GM21381 (cell line): ENCODE data around the gene OLR1.

Source experiments
- ATAC-seq: cut with Tn5 transposase; IDR thresholded peaks from one replicate; pipeline ENCODE4 v1.9.1; 2021; ENCODE audit warnings: mild to moderate bottlenecking, moderate library complexity; ENCODE audit not compliant: unreplicated experiment

Gene OLR1

GRCh38 chr12:10154145-10154496 lies 17.8 kb downstream of the OLR1 start:
- no peak for ATAC-seq

- ATAC-seq = no peak
Observed at GRCh38 chr12:10153271-10154144, 18.4 kb downstream of the OLR1 start.

- no peak for ATAC-seq
Observed at GRCh38 chr12:10151621-10152020, 20.3 kb downstream of the OLR1 start.

- peak; percentile 79 for ATAC-seq
Observed at GRCh38 chr12:10147714-10148403, 24.1 kb downstream of the OLR1 start.

- ATAC-seq = no peak
Observed at GRCh38 chr12:10142976-10143589, 28.8 kb downstream of the OLR1 start.

- ATAC-seq = no peak
Observed at GRCh38 chr12:10140001-10140400, 31.9 kb downstream of the OLR1 start.

GRCh38 chr12:10136637-10137205 lies 35.2 kb downstream of the OLR1 start:
- ATAC-seq = no peak

- ATAC-seq = no peak
Observed at GRCh38 chr12:10135126-10135525, 36.8 kb downstream of the OLR1 start.

GRCh38 chr12:10132850-10133370 lies 39.0 kb downstream of the OLR1 start:
- ATAC-seq = no peak

GRCh38 chr12:10131111-10131690 lies 40.7 kb downstream of the OLR1 start:
- no peak for ATAC-seq

GRCh38 chr12:10130042-10130441 lies 41.9 kb downstream of the OLR1 start, which contains the start of gene CLEC7A:
Gene CLEC7A (minus strand): TSS chr12:10130199. CDS start chr12:10130082, 117 bp downstream.
- ATAC-seq = peak; percentile 93

- ATAC-seq = no peak
Observed at GRCh38 chr12:10128687-10129086, 43.2 kb downstream of the OLR1 start.

GRCh38 chr12:10126413-10126812 lies 45.5 kb downstream of the OLR1 start:
- ATAC-seq = no peak

- no peak for ATAC-seq
Observed at GRCh38 chr12:10122689-10123088, 49.2 kb downstream of the OLR1 start.

- ATAC-seq = no peak
Observed at GRCh38 chr12:10121278-10121677, 50.7 kb downstream of the OLR1 start.

- no peak for ATAC-seq
Observed at GRCh38 chr12:10119066-10119465, 52.9 kb downstream of the OLR1 start.

- ATAC-seq = no peak
Observed at GRCh38 chr12:10115890-10116289, 56.0 kb downstream of the OLR1 start.

GRCh38 chr12:10115311-10115710 lies 56.6 kb downstream of the OLR1 start:
- ATAC-seq = no peak

- ATAC-seq = no peak
Observed at GRCh38 chr12:10113920-10114319, 58.0 kb downstream of the OLR1 start.

GRCh38 chr12:10113075-10113474 lies 58.9 kb downstream of the OLR1 start:
- ATAC-seq = no peak

- ATAC-seq = no peak
Observed at GRCh38 chr12:10111451-10111850, 60.5 kb downstream of the OLR1 start.
